Effector memory CD8-positive, alpha-beta T cell (primary cell): ENCODE data around the gene OR6P1.
A peak's percentile ranks its signal among the peaks of the same experiment; 100 is the strongest.

Experiments used
- ATAC-seq: fragments of 150-1000 bp; cut with Tn5 transposase; replicated peaks from 2 replicates; pipeline ENCODE4 v1.10.0; 2021; ENCODE audit warnings: mild to moderate bottlenecking, moderate library complexity
- DNase-seq, 3 experiments: peaks; one replicate each; pipeline ENCODE4 v3.0.0; 2021
- H3K27ac Mint-ChIP-seq, 2 donors: one replicate each; pipeline ENCODE4 v1.8.0; 2022; ENCODE audit warnings: mild to moderate bottlenecking in 2 of 2, mixed read lengths in 2 of 2, moderate library complexity in 2 of 2
- H3K27me3 Mint-ChIP-seq, 2 donors: one replicate each; pipeline ENCODE4 v1.8.0; 2022; ENCODE audit warnings: mixed read lengths in 2 of 2
- H3K36me3 Mint-ChIP-seq: one replicate; pipeline ENCODE4 v1.8.0; 2022; ENCODE audit warnings: mild to moderate bottlenecking, moderate library complexity, mixed read lengths; ENCODE audit not compliant: insufficient read depth
- H3K4me1 Mint-ChIP-seq, 2 donors: one replicate each; pipeline ENCODE4 v1.8.0; 2022; ENCODE audit warnings: low read depth in 2 of 2, mixed read lengths in 2 of 2
- H3K4me3 Mint-ChIP-seq, 2 donors: one replicate each; pipeline ENCODE4 v1.8.0; 2022; ENCODE audit warnings: mild to moderate bottlenecking in 2 of 2, mixed read lengths in 2 of 2, moderate library complexity in 2 of 2
- H3K9me3 Mint-ChIP-seq, 2 donors: one replicate each; pipeline ENCODE4 v1.8.0; 2022; ENCODE audit warnings: mixed read lengths in 2 of 2

Gene OR6P1

GRCh38 chr1:158554352-158554751 lies 16.0 kb downstream of the OR6P1 start, which contains the start of gene OR6Y1:
Gene OR6Y1 (minus strand): TSS chr1:158554405. CDS start chr1:158548105, 6,300 bp downstream.
- no peak for DNase-seq
- ATAC-seq: no peak
- Mint-ChIP-seq H3K9me3 (no peaks in the 10 kb centered on the region), H3K36me3 (no peaks in the 10 kb centered on the region), H3K27me3 (peaks cover 35 to 47% of the 10 kb centered on the region in 2 donors), H3K4me3 (no peak within 1 kb of the TSS), H3K4me1 (no peaks in the 10 kb centered on the region), H3K27ac (no peak within 1 kb of the TSS)

- H3K27ac Mint-ChIP-seq: no peak overlapping the region
- H3K9me3 Mint-ChIP-seq: no peaks in the 10 kb centered on the region
- ATAC-seq (no peak), DNase-seq (no peak)
- H3K4me3 Mint-ChIP-seq: no peak overlapping the region
- no peaks in the 10 kb centered on the region for H3K4me1 Mint-ChIP-seq
- H3K27me3 Mint-ChIP-seq: peaks cover 45 to 58% of the 10 kb centered on the region in 2 donors
- H3K36me3 Mint-ChIP-seq: no peaks in the 10 kb centered on the region
Measured at GRCh38 chr1:158552296-158552695, 18.1 kb downstream of the OR6P1 start.

GRCh38 chr1:158547533-158547932 lies 22.8 kb downstream of the OR6P1 start:
- Mint-ChIP-seq H3K4me1 (no peaks in the 10 kb centered on the region), H3K27ac (no peak overlapping the region), H3K27me3 (peaks cover 39 to 47% of the 10 kb centered on the region in 2 donors), H3K36me3 (no peaks in the 10 kb centered on the region), H3K4me3 (no peak overlapping the region), H3K9me3 (no peaks in the 10 kb centered on the region)
- no peak for DNase-seq
- no peak for ATAC-seq

GRCh38 chr1:158537609-158538008 lies 32.8 kb downstream of the OR6P1 start:
- no peak overlapping the region for H3K27ac Mint-ChIP-seq
- DNase-seq (no peak), ATAC-seq (no peak)
- H3K27me3 Mint-ChIP-seq: peaks cover 4 to 10% of the 10 kb centered on the region in 2 donors
- H3K4me1 Mint-ChIP-seq: no peaks in the 10 kb centered on the region
- no peak overlapping the region for H3K4me3 Mint-ChIP-seq
- no peaks in the 10 kb centered on the region for H3K36me3 Mint-ChIP-seq
- H3K9me3 Mint-ChIP-seq: no peaks in the 10 kb centered on the region

GRCh38 chr1:158534496-158534895 lies 35.9 kb downstream of the OR6P1 start:
- ATAC-seq (no peak), DNase-seq (no peak)
- H3K4me3 Mint-ChIP-seq: no peak overlapping the region
- peaks cover 30 to 37% of the 10 kb centered on the region in 2 donors for H3K27me3 Mint-ChIP-seq
- no peaks in the 10 kb centered on the region for H3K4me1 Mint-ChIP-seq
- H3K9me3 Mint-ChIP-seq: no peaks in the 10 kb centered on the region
- H3K27ac Mint-ChIP-seq: no peak overlapping the region
- H3K36me3 Mint-ChIP-seq: no peaks in the 10 kb centered on the region

GRCh38 chr1:158527190-158527815 lies 43.1 kb downstream of the OR6P1 start:
- H3K9me3 Mint-ChIP-seq: peaks cover 0 to 5% of the 10 kb centered on the region in 2 donors
- peak; percentile 45 for ATAC-seq

GRCh38 chr1:158521666-158522058 lies 48.7 kb downstream of the OR6P1 start:
- ATAC-seq: no peak
- peaks cover 34 to 60% of the 10 kb centered on the region in 2 donors for H3K27me3 Mint-ChIP-seq

More at GRCh38 chr1:158527190-158527815, 43.1 kb downstream of the OR6P1 start:
- H3K36me3 Mint-ChIP-seq: no peaks in the 10 kb centered on the region
- peaks cover 47 to 66% of the 10 kb centered on the region in 2 donors for H3K27me3 Mint-ChIP-seq
- H3K4me1 Mint-ChIP-seq: no peaks in the 10 kb centered on the region
- no peak overlapping the region for H3K27ac Mint-ChIP-seq
- DNase-seq: no peak
- no peak overlapping the region for H3K4me3 Mint-ChIP-seq

GRCh38 chr1:158520955-158521665 lies 49.3 kb downstream of the OR6P1 start:
- peaks cover 38 to 58% of the 10 kb centered on the region in 2 donors for H3K27me3 Mint-ChIP-seq
- no peaks in the 10 kb centered on the region for H3K4me1 Mint-ChIP-seq
- no peak overlapping the region for H3K27ac Mint-ChIP-seq
- H3K4me3 Mint-ChIP-seq: no peak overlapping the region
- H3K36me3 Mint-ChIP-seq: peaks cover 7% of the 10 kb centered on the region
- DNase-seq (no peak), ATAC-seq (no peak)
- no peaks in the 10 kb centered on the region for H3K9me3 Mint-ChIP-seq

More at GRCh38 chr1:158521666-158522058, 48.7 kb downstream of the OR6P1 start:
- peaks cover 7% of the 10 kb centered on the region for H3K36me3 Mint-ChIP-seq
- H3K4me3 Mint-ChIP-seq: no peak overlapping the region
- H3K4me1 Mint-ChIP-seq: no peaks in the 10 kb centered on the region
- H3K9me3 Mint-ChIP-seq: peaks cover 0 to 2% of the 10 kb centered on the region in 2 donors
- DNase-seq: no peak
- no peak overlapping the region for H3K27ac Mint-ChIP-seq

GRCh38 chr1:158520021-158520420 lies 50.4 kb downstream of the OR6P1 start:
- DNase-seq (no peak), ATAC-seq (no peak)
- H3K27me3 Mint-ChIP-seq: peaks cover 48 to 68% of the 10 kb centered on the region in 2 donors
- H3K27ac Mint-ChIP-seq: no peak overlapping the region
- no peak overlapping the region for H3K4me3 Mint-ChIP-seq
- H3K4me1 Mint-ChIP-seq: no peaks in the 10 kb centered on the region
- H3K36me3 Mint-ChIP-seq: peaks cover 7% of the 10 kb centered on the region
- H3K9me3 Mint-ChIP-seq: no peaks in the 10 kb centered on the region

- peaks cover 56 to 66% of the 10 kb centered on the region in 2 donors for H3K27me3 Mint-ChIP-seq
- H3K27ac Mint-ChIP-seq: no peak overlapping the region
- no peaks in the 10 kb centered on the region for H3K4me1 Mint-ChIP-seq
- ATAC-seq: no peak
- H3K9me3 Mint-ChIP-seq: peaks cover 0 to 2% of the 10 kb centered on the region in 2 donors
- peaks cover 7% of the 10 kb centered on the region for H3K36me3 Mint-ChIP-seq
- no peak overlapping the region for H3K4me3 Mint-ChIP-seq
- DNase-seq: no peak
Measured at GRCh38 chr1:158516966-158517365, 53.4 kb downstream of the OR6P1 start.
